ENCODE results near the gene VCPKMT. TPM values are rescaled to one million over a fixed set of nuclear protein-coding genes. Genes with fewer than 3 reads are reported as not detected.

The VCPKMT gene
- total RNA-seq, 4 donors from 2014 or later: 3.3 to 13.0 (median 6.1) TPM

DNA sequence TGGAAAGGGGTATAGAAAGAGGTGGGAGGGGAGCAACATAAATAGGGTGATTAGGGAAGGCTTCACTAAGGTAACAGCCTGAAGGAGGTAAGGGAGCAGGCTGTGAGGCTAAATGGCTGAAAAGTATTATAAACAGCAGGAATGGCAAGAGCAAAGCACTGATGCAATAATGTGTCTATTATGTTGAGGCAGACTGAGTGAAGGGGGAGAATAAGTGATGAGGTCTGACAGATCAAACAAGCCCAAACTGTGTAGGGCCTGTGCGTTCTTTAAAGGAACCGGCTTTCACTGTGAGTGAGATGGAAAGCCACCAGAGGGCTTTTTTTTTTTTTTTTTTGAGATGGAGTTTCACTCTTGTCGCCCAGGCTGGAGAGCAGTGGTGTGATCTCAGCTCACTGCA, 6.7 kb upstream of the VCPKMT start:
- WGBS, 2 donors: 92 to 95% methylated on average over 3 of the region's 3 CpGs
- no peak for DNase-seq (ENCODE audit: low spot score in 2 of 2)
- intact Hi-C loops (cut with DNase I; ENCODE audit: low total_unique reads): no loop called here
- TF ChIP-seq, protein P1, sequence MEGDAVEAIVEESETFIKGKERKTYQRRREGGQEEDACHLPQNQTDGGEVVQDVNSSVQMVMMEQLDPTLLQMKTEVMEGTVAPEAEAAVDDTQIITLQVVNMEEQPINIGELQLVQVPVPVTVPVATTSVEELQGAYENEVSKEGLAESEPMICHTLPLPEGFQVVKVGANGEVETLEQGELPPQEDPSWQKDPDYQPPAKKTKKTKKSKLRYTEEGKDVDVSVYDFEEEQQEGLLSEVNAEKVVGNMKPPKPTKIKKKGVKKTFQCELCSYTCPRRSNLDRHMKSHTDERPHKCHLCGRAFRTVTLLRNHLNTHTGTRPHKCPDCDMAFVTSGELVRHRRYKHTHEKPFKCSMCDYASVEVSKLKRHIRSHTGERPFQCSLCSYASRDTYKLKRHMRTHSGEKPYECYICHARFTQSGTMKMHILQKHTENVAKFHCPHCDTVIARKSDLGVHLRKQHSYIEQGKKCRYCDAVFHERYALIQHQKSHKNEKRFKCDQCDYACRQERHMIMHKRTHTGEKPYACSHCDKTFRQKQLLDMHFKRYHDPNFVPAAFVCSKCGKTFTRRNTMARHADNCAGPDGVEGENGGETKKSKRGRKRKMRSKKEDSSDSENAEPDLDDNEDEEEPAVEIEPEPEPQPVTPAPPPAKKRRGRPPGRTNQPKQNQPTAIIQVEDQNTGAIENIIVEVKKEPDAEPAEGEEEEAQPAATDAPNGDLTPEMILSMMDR (IDR thresholded peaks at IDR 0.05): no peak
- no peak for TF ChIP-seq POLR2A (IDR thresholded peaks at IDR 0.05)
- H3K4me3 ChIP-seq (ENCODE audit: low read depth, poor library complexity, severe bottlenecking): no peak overlapping the region

DNA sequence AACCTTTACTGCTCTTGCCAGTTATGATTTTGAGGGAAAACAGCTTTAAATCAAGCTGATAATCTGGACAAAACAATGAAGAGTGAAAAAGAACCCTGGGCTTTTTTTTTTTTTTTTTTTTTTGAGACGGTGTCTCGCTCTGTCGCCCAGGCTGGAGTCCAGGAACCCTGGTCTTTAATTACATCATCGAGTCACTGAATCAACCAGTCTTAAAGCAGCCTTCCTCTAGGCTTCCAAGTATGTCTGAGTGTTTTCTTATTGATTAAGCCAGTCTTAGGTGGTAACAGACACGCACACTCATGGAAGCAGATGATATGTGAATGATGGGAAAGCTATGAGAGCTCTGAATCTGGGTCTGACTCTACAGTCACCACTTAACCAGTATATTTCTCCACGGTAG, 5.9 kb upstream of the VCPKMT start:
- no peak for TF ChIP-seq POLR2A (IDR thresholded peaks at IDR 0.05)
- TF ChIP-seq, protein P1 (IDR thresholded peaks at IDR 0.05): no peak
- intact Hi-C loops (cut with DNase I; ENCODE audit: low total_unique reads): no loop called here
- H3K4me3 ChIP-seq (ENCODE audit: low read depth, poor library complexity, severe bottlenecking): no peak overlapping the region
- no peak for DNase-seq (ENCODE audit: low spot score in 2 of 2)
- 90 to 92% methylated on average over 6 of the region's 6 CpGs for WGBS, 2 donors

- intact Hi-C loops (cut with DNase I; ENCODE audit: low total_unique reads): no loop called here
- TF ChIP-seq, protein P1 (IDR thresholded peaks at IDR 0.05): no peak
- no peak for TF ChIP-seq POLR2A (IDR thresholded peaks at IDR 0.05)
- no peak overlapping the region for H3K4me3 ChIP-seq (ENCODE audit: low read depth, poor library complexity, severe bottlenecking)
- 91 to 92% methylated on average over 5 of the region's 5 CpGs for WGBS, 2 donors
- no peak for DNase-seq (ENCODE audit: low spot score in 2 of 2)
Measured at GRCh38 chr14:50121486-50121885, 5.1 kb upstream of the VCPKMT start.

- intact Hi-C loops (cut with DNase I; ENCODE audit: low total_unique reads): no loop called here
- TF ChIP-seq POLR2A (IDR thresholded peaks at IDR 0.05): no peak
- TF ChIP-seq, protein P1 (IDR thresholded peaks at IDR 0.05): no peak
- H3K4me3 ChIP-seq (ENCODE audit: low read depth, poor library complexity, severe bottlenecking): no peak overlapping the region
- 81 to 84% methylated on average over 2 of the region's 2 CpGs for WGBS, 2 donors
- DNase-seq (ENCODE audit: low spot score in 2 of 2): no peak
Measured at GRCh38 chr14:50117456-50117855, 1.1 kb upstream of the VCPKMT start.

DNA sequence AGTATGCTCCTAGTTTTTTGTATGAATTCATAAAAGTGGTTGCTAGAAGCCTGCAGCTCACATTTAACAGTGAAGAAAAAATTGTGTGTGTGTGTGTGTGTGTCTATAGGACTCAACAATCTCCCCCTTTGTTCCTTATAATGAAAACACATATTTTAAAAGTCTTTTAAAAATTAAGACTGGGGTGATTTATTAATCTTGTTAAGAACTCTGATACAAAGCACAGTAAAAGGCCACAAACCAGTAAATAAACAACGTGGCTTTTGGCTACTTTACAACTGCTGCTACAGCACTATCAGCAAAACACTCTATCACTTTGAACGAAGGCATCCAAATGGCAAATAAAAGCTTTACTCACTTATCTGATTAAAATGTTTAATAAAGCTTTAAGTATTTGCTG, 594 bp upstream of the VCPKMT start:
- H3K4me3 ChIP-seq (ENCODE audit: low read depth, poor library complexity, severe bottlenecking): no peak overlapping the region
- WGBS, 2 donors: 30 to 33% methylated on average over 2 of the region's 2 CpGs
- DNase-seq (ENCODE audit: low spot score in 2 of 2): no peak
- TF ChIP-seq, protein P1 (IDR thresholded peaks at IDR 0.05): no peak
- TF ChIP-seq POLR2A (IDR thresholded peaks at IDR 0.05): no peak
- intact Hi-C loops (cut with DNase I; ENCODE audit: low total_unique reads): no loop called here

DNA sequence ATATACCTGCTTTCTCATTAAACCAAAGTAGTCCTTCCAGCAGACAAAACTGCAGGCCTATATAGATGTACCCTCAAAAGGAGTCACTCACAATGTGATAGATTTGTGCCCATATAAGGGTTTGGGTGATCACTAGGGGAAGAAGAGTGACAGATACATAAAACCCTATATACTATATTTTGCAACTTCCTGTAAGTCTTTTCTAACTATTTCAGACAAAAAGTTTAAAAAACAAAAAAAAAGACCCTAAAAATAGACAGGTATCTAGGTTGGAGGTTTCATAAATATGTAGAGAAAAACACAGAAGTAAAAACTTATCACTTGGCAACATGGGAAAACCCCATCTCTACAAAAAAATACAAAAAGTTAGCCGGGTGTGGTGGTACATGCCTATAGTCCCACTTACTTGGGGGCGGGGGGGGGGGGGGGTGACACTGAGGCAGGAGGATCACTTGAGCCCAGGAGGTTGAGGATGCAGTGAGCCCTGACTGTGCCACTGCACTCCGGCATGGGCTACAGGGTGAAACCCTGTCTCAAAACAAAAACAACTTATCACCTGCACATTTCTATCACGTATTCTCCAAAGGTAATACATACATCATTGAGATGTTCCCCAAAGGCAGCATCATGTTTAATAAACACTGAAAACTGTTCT, 2.9 kb downstream of the VCPKMT start:
- H3K4me3 ChIP-seq (ENCODE audit: low read depth, poor library complexity, severe bottlenecking): no peak overlapping the region
- intact Hi-C loops (cut with DNase I; ENCODE audit: low total_unique reads): no loop called here
- WGBS, 2 donors: 70 to 76% methylated on average over 4 of the region's 4 CpGs
- TF ChIP-seq POLR2A (IDR thresholded peaks at IDR 0.05): no peak
- TF ChIP-seq, protein P1 (IDR thresholded peaks at IDR 0.05): no peak
- DNase-seq (ENCODE audit: low spot score in 2 of 2): no peak
